Esophagus muscularis mucosa (tissue), 3 donors: Measurements from ENCODE around the gene TERB1.

Source experiments
- CTCF ChIP-seq, 3 experiments: fragments of 200-600 bp in 2 of 3; fragments of 450-650 bp in 1 of 3; sonication (generic) in 2 of 3; IDR thresholded peaks; one replicate each; pipeline ENCODE4 v1.5.1; 2017 to 2019; ENCODE audit warnings: antibody characterized with exemption in 3 of 3, mild to moderate bottlenecking in 2 of 3, moderate library complexity in 1 of 3
- POLR2AphosphoS5 ChIP-seq, 2 donors: sonication (generic); formaldehyde crosslinking; IDR thresholded peaks; one replicate each; pipeline ENCODE4 v1.6.1; 2017; ENCODE audit warnings: antibody characterized with exemption in 2 of 2

- TF ChIP-seq POLR2AphosphoS5 (IDR thresholded peaks at IDR 0.05) (peak; percentile 73), CTCF (IDR thresholded peaks at IDR 0.05) (no peak)
Observed at GRCh38 chr16:66741169-66741900, 60.0 kb downstream of the TERB1 start.
